ENCODE data around the gene ASCL3.
"Not testable (repeated sequence)": the region's sequence is repeated elsewhere in the genome, so short reads cannot be mapped to it uniquely, and the experiment has no call there.

ASCL3 gene

GRCh38 chr11:8942518-8943066, at the start of gene ASCL3:
ASCL3 (minus strand) TSS chr11:8943016; CDS start chr11:8938161, 4,855 bp downstream.
- no peak for DNase-seq

GRCh38 chr11:8989453-8989852, 46.6 kb upstream of the ASCL3 start:
- DNase-seq = peak; percentile 70

GRCh38 chr11:8988329-8989234, 45.8 kb upstream of the ASCL3 start:
- peak; percentile 58 for DNase-seq

- DNase-seq = no peak
These were observed 44.6 kb upstream of the ASCL3 start for GRCh38 chr11:8987446-8987845.

GRCh38 chr11:8986772-8987171, 44.0 kb upstream of the ASCL3 start:
- not testable (repeated sequence) for DNase-seq

GRCh38 chr11:8985462-8985861, 42.6 kb upstream of the ASCL3 start:
- no peak for DNase-seq

GRCh38 chr11:8983552-8983951, 40.7 kb upstream of the ASCL3 start:
- no peak for DNase-seq

GRCh38 chr11:8980485-8980884, 37.7 kb upstream of the ASCL3 start:
- no peak for DNase-seq

- DNase-seq = not testable (repeated sequence)
These were observed 36.5 kb upstream of the ASCL3 start for GRCh38 chr11:8979365-8979764.

- no peak for DNase-seq
These were observed 30.3 kb upstream of the ASCL3 start for GRCh38 chr11:8973121-8973520.

- no peak for DNase-seq
These were observed 29.1 kb upstream of the ASCL3 start for GRCh38 chr11:8971924-8972316.

- no peak for DNase-seq
These were observed 28.5 kb upstream of the ASCL3 start for GRCh38 chr11:8971196-8971923.

GRCh38 chr11:8967184-8967583, 24.4 kb upstream of the ASCL3 start:
- DNase-seq = no peak

- DNase-seq = peak; percentile 79
These were observed 21.8 kb upstream of the ASCL3 start, which contains the start of gene TMEM9B for GRCh38 chr11:8964324-8965320. TMEM9B (minus strand) TSS chr11:8964442; CDS start chr11:8964313, 129 bp downstream.

GRCh38 chr11:8963569-8964323, 20.9 kb upstream of the ASCL3 start:
- no peak for DNase-seq

- DNase-seq = no peak
These were observed 20.0 kb upstream of the ASCL3 start for GRCh38 chr11:8962841-8963240.

GRCh38 chr11:8961401-8961800, 18.6 kb upstream of the ASCL3 start:
- DNase-seq = no peak

- DNase-seq = peak; percentile 71
These were observed 16.8 kb upstream of the ASCL3 start for GRCh38 chr11:8959546-8960166.

GRCh38 chr11:8956860-8957259, 14.0 kb upstream of the ASCL3 start:
- DNase-seq = no peak

GRCh38 chr11:8948886-8949285, 6.1 kb upstream of the ASCL3 start:
- DNase-seq = no peak

Measured in fibroblast of skin of right quadriceps (primary cell).